Osteoblast (primary cell): Measurements from ENCODE around the gene PTBP3. TPM values are rescaled to one million over a fixed set of nuclear protein-coding genes. Genes with fewer than 3 reads are reported as not detected.

Experiments
- DNase-seq: peaks from one replicate; pipeline ENCODE4 v3.0.0; 2011; ENCODE audit warnings: low spot score, mixed read lengths; ENCODE audit not compliant: insufficient read length; ENCODE audit errors: missing footprints
- H2AFZ ChIP-seq: 2 replicates; pipeline ENCODE4 v1.6.0; 2011; ENCODE audit warnings: mild to moderate bottlenecking, low read length
- H3K27ac ChIP-seq: 2 replicates; pipeline ENCODE4 v1.5.1; 2011; ENCODE audit warnings: mild to moderate bottlenecking, low read depth, low read length, moderate library complexity
- H3K27me3 ChIP-seq: 2 replicates; pipeline ENCODE4 v1.6.0; 2012; ENCODE audit warnings: mild to moderate bottlenecking, control low read depth, inconsistent platforms, low read length, moderate library complexity; ENCODE audit not compliant: insufficient read depth
- H3K36me3 ChIP-seq: 2 replicates; pipeline ENCODE4 v1.5.1; 2011; ENCODE audit warnings: mild to moderate bottlenecking, low read length, control low read depth, moderate library complexity; ENCODE audit not compliant: insufficient read depth
- H3K4me1 ChIP-seq: 2 replicates; pipeline ENCODE4 v1.5.1; 2011; ENCODE audit warnings: mild to moderate bottlenecking, low read length, control low read depth, moderate library complexity; ENCODE audit not compliant: insufficient read depth
- H3K4me2 ChIP-seq: 2 replicates; pipeline ENCODE4 v1.6.0; 2011; ENCODE audit warnings: mild to moderate bottlenecking, low read length; ENCODE audit not compliant: insufficient read depth
- H3K4me3 ChIP-seq: fragments of 200-600 bp; sonication (generic); 3 replicates; pipeline ENCODE4 v1.5.1; 2012; ENCODE audit warnings: mild to moderate bottlenecking, low read length, inconsistent platforms; ENCODE audit not compliant: insufficient read depth
- H3K79me2 ChIP-seq: 2 replicates; pipeline ENCODE4 v1.6.0; 2012; ENCODE audit warnings: mild to moderate bottlenecking, low read length, control low read depth, inconsistent platforms; ENCODE audit not compliant: insufficient read depth
- H3K9me3 ChIP-seq: 2 replicates; pipeline ENCODE4 v1.5.1; 2011; ENCODE audit warnings: low read depth, low read length, control low read depth
- H4K20me1 ChIP-seq: 2 replicates; pipeline ENCODE4 v1.6.0; 2012; ENCODE audit warnings: mild to moderate bottlenecking, low read length, control low read depth; ENCODE audit not compliant: insufficient read depth
- CTCF ChIP-seq: IDR thresholded peaks from 2 replicates; pipeline ENCODE4 v1.5.1; 2011; ENCODE audit warnings: mild to moderate bottlenecking, low read depth, low read length, moderate library complexity; ENCODE audit errors: extremely low read depth
- total RNA-seq: library from RNA; depleted of rRNA; stranded (reverse); fragments of >200 nt; gene quantifications from 2 replicates; pipeline ENCODE4 v1.2.3, GENCODE V29; 2012

Gene PTBP3
- total RNA-seq, 1 donor, result 42.0 TPM

DNA sequence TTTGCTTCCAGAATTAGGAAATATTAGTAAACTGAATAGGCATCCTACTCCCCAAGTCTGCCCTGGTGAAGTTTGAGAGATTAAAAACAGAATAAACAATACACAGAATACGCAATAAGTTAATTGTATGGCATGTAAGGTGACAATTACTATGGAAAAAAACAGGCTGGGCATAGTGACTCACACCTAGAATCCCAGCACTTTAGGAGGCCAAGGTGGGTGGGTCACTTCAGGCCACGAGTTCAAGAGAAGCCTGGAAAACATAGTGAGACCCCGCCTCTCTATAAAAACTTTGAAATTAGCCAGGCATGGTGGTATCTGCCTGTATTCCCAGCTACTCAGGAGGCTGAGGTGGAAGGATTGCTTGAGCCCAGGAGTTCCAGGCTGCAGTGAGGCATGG lies 94.1 kb downstream of the PTBP3 start:
- no peak for TF ChIP-seq CTCF
- no peak for DNase-seq

DNA sequence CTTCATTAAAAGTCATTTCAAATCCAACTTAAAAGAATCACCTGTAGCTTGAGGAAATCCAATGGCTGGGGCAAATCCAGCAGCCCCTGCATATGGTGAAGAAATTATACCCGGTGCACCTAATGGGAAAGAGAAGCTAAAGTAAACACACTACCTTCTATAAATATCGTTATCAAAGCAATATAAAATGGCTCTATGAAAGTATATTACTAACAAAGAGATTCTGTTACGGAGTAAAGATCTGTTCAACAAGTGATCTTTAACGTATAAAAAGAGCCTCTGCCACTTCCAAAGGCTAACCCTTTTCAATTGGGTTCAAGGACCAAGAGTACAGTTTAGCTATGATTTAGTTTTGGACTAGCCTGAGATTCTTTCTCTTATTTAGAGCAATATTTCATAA lies 98.6 kb downstream of the PTBP3 start:
- H3K4me1 ChIP-seq, result peaks cover 23% of the 10 kb centered on the region
- H3K27ac ChIP-seq, result no peak overlapping the region
- peaks cover 40% of the 10 kb centered on the region for H3K79me2 ChIP-seq
- no peak overlapping the region for H2AFZ ChIP-seq
- no peak overlapping the region for H3K4me2 ChIP-seq
- DNase-seq, result no peak
- no peaks in the 10 kb centered on the region for H4K20me1 ChIP-seq
- TF ChIP-seq CTCF, result no peak
- no peaks in the 10 kb centered on the region for H3K27me3 ChIP-seq
- H3K36me3 ChIP-seq, result peaks cover 14% of the 10 kb centered on the region
- no peaks in the 10 kb centered on the region for H3K9me3 ChIP-seq
- no peak overlapping the region for H3K4me3 ChIP-seq

More for the DNA sequence above, 94.1 kb downstream of the PTBP3 start:
- no peak overlapping the region for H2AFZ ChIP-seq
- peaks cover 50% of the 10 kb centered on the region for H3K79me2 ChIP-seq
- peaks cover 23% of the 10 kb centered on the region for H3K4me1 ChIP-seq
- no peaks in the 10 kb centered on the region for H3K36me3 ChIP-seq
- H3K27me3 ChIP-seq, result no peaks in the 10 kb centered on the region
- no peak overlapping the region for H3K4me3 ChIP-seq
- no peak overlapping the region for H3K4me2 ChIP-seq
- no peaks in the 10 kb centered on the region for H4K20me1 ChIP-seq
- H3K27ac ChIP-seq, result no peak overlapping the region
- no peaks in the 10 kb centered on the region for H3K9me3 ChIP-seq

DNA sequence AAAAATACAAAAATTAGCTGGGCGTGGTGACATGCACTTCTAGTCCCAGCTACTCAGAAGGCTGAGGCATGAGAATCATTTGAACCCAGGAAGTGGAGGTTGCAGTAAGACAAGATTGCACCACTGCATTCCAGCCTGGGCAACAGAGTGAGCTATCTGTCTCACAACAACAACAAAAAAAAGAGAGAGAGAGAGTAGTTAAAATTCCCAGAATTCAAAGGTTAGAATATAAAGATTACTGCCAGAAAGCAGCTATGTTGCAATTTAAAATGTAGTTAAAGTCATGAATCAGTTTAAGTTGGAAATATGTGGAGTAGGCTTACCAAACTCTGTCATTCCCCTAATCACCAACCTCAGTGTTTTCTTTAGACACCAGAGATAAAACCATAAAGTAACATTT lies 99.7 kb downstream of the PTBP3 start:
- H2AFZ ChIP-seq, result no peak overlapping the region
- peak overlapping the region; percentile 25 for H3K4me2 ChIP-seq
- peaks cover 23% of the 10 kb centered on the region for H3K4me1 ChIP-seq
- peak; percentile 87 for DNase-seq
- peaks cover 33% of the 10 kb centered on the region for H3K79me2 ChIP-seq
- peak overlapping the region; percentile 80 for H3K27ac ChIP-seq
- no peaks in the 10 kb centered on the region for H3K27me3 ChIP-seq
- H3K4me3 ChIP-seq, result no peak overlapping the region
- TF ChIP-seq CTCF, result no peak
- peaks cover 23% of the 10 kb centered on the region for H3K36me3 ChIP-seq
- H3K9me3 ChIP-seq, result no peaks in the 10 kb centered on the region
- no peaks in the 10 kb centered on the region for H4K20me1 ChIP-seq

DNA sequence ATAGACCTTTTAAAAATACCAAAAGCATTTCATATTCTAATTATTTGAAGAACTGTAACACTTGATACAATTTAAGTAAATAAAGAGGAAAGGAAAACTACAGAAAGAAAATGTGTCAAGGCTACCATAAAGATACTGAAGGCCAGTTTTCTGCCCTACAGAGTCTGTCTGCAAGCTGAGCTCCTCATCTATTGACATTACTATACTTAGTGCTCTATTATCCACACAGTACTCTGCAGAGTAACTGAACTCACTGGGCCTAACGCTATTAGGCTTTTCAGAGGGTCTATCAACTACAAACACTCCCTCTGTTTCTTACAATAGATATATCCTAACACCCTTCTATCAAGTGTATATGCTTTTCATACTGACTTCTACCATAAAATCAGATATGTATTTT lies 101.2 kb downstream of the PTBP3 start:
- H3K27ac ChIP-seq, result no peak overlapping the region
- H3K4me3 ChIP-seq, result no peak overlapping the region
- peaks cover 32% of the 10 kb centered on the region for H3K36me3 ChIP-seq
- H3K4me1 ChIP-seq, result peaks cover 23% of the 10 kb centered on the region
- no peak overlapping the region for H3K4me2 ChIP-seq
- no peak overlapping the region for H2AFZ ChIP-seq
- no peak for DNase-seq
- no peaks in the 10 kb centered on the region for H3K9me3 ChIP-seq
- H3K27me3 ChIP-seq, result no peaks in the 10 kb centered on the region
- no peaks in the 10 kb centered on the region for H4K20me1 ChIP-seq
- no peak for TF ChIP-seq CTCF
- peaks cover 21% of the 10 kb centered on the region for H3K79me2 ChIP-seq
